ENCODE measurements around the gene TBC1D8. TPM values are rescaled to one million over a fixed set of nuclear protein-coding genes. Genes with fewer than 3 reads are reported as not detected.
A peak's percentile ranks its signal among the peaks of the same experiment; 100 is the strongest.

Gene TBC1D8
- total RNA-seq, 1 donor from 2014 or later = 47.8 TPM

GRCh38 chr2:101142163-101142562 lies 9.0 kb downstream of the TBC1D8 start:
- intact Hi-C loops (cut with micrococcal nuclease) = no loop called here
- DNase-seq (no peak), ATAC-seq (no peak)

- DNase-seq (no peak), ATAC-seq (no peak)
- intact Hi-C loops (cut with micrococcal nuclease) = no loop called here
These were observed 10.1 kb downstream of the TBC1D8 start for GRCh38 chr2:101140978-101141655.

GRCh38 chr2:101140237-101140636 lies 10.9 kb downstream of the TBC1D8 start:
- intact Hi-C loops (cut with micrococcal nuclease) = no loop called here
- ATAC-seq = peak; percentile 69
- DNase-seq = peak; percentile 49

GRCh38 chr2:101139495-101139894 lies 11.7 kb downstream of the TBC1D8 start:
- DNase-seq (no peak), ATAC-seq (no peak)
- intact Hi-C loops (cut with micrococcal nuclease) = no loop called here

- DNase-seq (no peak), ATAC-seq (peak; percentile 10)
- intact Hi-C loops (cut with micrococcal nuclease) = no loop called here
These were observed 15.5 kb downstream of the TBC1D8 start for GRCh38 chr2:101135412-101136296.

- no peak for DNase-seq
- no peak for ATAC-seq
- intact Hi-C loops (cut with micrococcal nuclease) = no loop called here
These were observed 17.6 kb downstream of the TBC1D8 start for GRCh38 chr2:101133492-101134100.

- ATAC-seq = no peak
- intact Hi-C loops (cut with micrococcal nuclease) = no loop called here
- no peak for DNase-seq
These were observed 19.0 kb downstream of the TBC1D8 start for GRCh38 chr2:101132202-101132601.

- ATAC-seq (no peak), DNase-seq (no peak)
- intact Hi-C loops (cut with micrococcal nuclease) = no loop called here
These were observed 21.1 kb downstream of the TBC1D8 start for GRCh38 chr2:101130081-101130480.

- intact Hi-C loops (cut with micrococcal nuclease) = no loop called here
- DNase-seq (no peak), ATAC-seq (no peak)
These were observed 23.7 kb downstream of the TBC1D8 start for GRCh38 chr2:101127319-101128056.

GRCh38 chr2:101125808-101126207 lies 25.4 kb downstream of the TBC1D8 start:
- ATAC-seq (no peak), DNase-seq (no peak)
- intact Hi-C loops (cut with micrococcal nuclease) = no loop called here

GRCh38 chr2:101125374-101125773 lies 25.8 kb downstream of the TBC1D8 start:
- DNase-seq (no peak), ATAC-seq (no peak)
- intact Hi-C loops (cut with micrococcal nuclease) = no loop called here

- ATAC-seq (peak; percentile 60), DNase-seq (peak; percentile 75)
- intact Hi-C loops (cut with micrococcal nuclease) = no loop called here
These were observed 26.4 kb downstream of the TBC1D8 start for GRCh38 chr2:101124643-101125366.

GRCh38 chr2:101123795-101124471 lies 27.2 kb downstream of the TBC1D8 start:
- intact Hi-C loops (cut with micrococcal nuclease) = no loop called here
- ATAC-seq (no peak), DNase-seq (no peak)

GRCh38 chr2:101121174-101121573 lies 30.0 kb downstream of the TBC1D8 start:
- DNase-seq (no peak), ATAC-seq (peak; percentile 14)
- intact Hi-C loops (cut with micrococcal nuclease) = no loop called here

- DNase-seq = peak; percentile 82
- ATAC-seq = peak; percentile 88
- intact Hi-C loops (cut with micrococcal nuclease) = no loop called here
These were observed 30.8 kb downstream of the TBC1D8 start for GRCh38 chr2:101120124-101120996.

- intact Hi-C loops (cut with micrococcal nuclease) = no loop called here
- DNase-seq (peak; percentile 69), ATAC-seq (peak; percentile 38)
These were observed 31.8 kb downstream of the TBC1D8 start for GRCh38 chr2:101119431-101119830.

- intact Hi-C loops (cut with micrococcal nuclease) = no loop called here
- ATAC-seq (peak; percentile 10), DNase-seq (no peak)
These were observed 34.2 kb downstream of the TBC1D8 start for GRCh38 chr2:101116841-101117552.
